Activated CD4-positive, alpha-beta T cell treated with anti-CD3 and anti-CD28 coated beads, Interleukin-2, amount 50 U/mL, for 24 hours (primary cell): Measurements from ENCODE around the gene ARRB2.
A peak's percentile ranks its signal among the peaks of the same experiment; 100 is the strongest.
"Not testable (repeated sequence)": the region's sequence is repeated elsewhere in the genome, so short reads cannot be mapped to it uniquely, and the experiment has no call there.

Experiments
- DNase-seq, 2 donors: peaks; one replicate each; pipeline ENCODE4 v3.0.0-alpha.2; 2020; ENCODE audit warnings: low read depth in 1 of 2, low spot score in 1 of 2

ARRB2 gene

GRCh38 chr17:4699401-4700056, 10.9 kb upstream of the ARRB2 start:
- DNase-seq, result not testable (repeated sequence)

GRCh38 chr17:4701116-4701515, 9.3 kb upstream of the ARRB2 start:
- DNase-seq, result no peak

GRCh38 chr17:4703330-4703691, 7.1 kb upstream of the ARRB2 start:
- DNase-seq, result no peak

- DNase-seq, result not testable (repeated sequence)
Observed at GRCh38 chr17:4704574-4704907, 5.9 kb upstream of the ARRB2 start.

DNA sequence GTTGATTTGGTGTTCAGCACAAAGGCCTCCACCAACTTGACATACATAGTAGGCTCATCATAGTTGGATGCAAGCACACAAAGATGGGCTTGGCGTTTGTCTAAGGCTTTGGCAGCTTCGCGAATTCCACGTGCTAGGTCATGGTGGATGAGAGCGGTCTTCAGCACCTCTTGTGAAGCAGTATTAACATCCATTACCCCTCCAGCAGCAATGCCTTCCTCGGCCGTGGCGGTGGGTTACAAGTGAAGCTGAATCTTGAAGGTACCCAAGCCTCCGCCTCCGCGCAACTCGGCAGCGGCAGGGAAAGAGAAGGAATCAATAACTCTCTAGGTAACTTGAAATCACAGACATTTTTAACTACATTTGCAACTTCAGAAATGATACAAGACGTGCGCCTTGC, 5.4 kb upstream of the ARRB2 start:
- DNase-seq, result no peak

GRCh38 chr17:4706121-4706520, 4.3 kb upstream of the ARRB2 start:
- DNase-seq, result no peak

GRCh38 chr17:4708436-4708835, 2.0 kb upstream of the ARRB2 start:
- DNase-seq, result peak in 1 of 2 donors; percentile 57

GRCh38 chr17:4710693-4711634, 532 bp downstream of the ARRB2 start:
- peak in 1 of 2 donors; percentile 32 for DNase-seq

- no peak for DNase-seq
Observed at GRCh38 chr17:4711661-4712181, 1.3 kb downstream of the ARRB2 start.

GRCh38 chr17:4712526-4712925, 2.1 kb downstream of the ARRB2 start:
- no peak for DNase-seq

DNA sequence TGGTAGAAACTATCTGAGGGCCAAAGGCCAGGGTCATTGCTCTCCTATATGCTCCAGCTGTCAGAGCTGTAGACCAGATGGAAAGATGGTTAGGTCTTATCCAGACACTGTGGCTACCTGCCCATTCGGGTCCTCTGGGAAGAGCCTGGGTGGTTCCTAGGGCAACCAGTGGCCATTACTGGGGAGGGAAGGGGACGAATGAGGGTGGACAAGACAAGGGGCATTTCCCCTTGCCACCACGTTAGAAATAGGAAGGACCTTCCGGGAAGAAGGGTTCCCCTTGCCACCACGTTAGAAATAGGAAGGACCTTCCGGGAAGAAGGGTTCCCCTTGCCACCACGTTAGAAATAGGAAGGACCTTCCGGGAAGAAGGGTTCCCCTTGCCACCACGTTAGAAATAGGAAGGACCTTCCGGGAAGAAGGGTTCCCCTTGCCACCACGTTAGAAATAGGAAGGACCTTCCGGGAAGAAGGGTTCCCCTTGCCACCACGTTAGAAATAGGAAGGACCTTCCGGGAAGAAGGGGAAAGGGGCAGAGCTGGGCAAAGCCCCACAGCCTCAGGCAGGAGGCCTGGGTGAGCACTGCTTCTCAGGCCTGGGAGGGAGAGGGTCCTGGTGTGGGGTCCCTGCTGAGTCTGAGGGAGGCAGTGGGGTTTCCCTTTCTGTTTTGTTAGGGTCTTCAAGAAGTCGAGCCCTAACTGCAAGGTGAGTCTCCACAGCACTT, 4.1 kb downstream of the ARRB2 start:
- DNase-seq, result not testable (repeated sequence)

DNA sequence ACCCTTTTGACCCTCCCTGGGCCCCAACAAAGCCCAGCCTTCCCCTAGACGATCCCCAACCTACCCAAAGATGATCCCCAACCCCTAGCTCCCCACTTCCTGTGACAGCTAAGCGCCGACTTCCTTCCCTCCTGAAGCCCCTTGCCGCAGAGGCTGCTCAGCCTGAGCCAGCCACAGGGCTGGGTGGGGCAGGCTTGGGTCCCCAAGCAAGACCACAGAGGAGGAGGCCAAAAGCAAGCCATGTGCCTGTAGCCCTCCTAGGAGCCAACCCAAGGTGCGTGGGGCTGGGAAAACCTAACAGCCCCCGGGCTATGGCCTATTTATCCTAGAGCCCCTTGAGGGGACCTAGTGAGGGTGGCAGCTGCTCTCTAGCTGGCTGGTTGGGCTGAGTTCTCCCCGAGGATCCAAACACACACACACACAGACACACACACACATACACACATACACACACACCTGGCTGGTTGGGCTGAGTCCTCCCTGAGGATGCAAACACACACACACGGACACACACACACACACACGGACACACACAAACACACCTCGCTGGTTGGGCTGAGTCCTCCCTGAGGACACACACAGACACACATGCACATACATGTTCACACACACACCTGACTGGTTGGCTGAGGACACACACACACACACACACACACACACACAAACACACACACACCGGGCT, 4.8 kb downstream of the ARRB2 start:
- no peak for DNase-seq

- DNase-seq, result no peak
Observed at GRCh38 chr17:4716081-4716480, 5.6 kb downstream of the ARRB2 start.

GRCh38 chr17:4717791-4718190, 7.4 kb downstream of the ARRB2 start:
- no peak for DNase-seq

GRCh38 chr17:4718276-4718675, 7.8 kb downstream of the ARRB2 start:
- no peak for DNase-seq

DNA sequence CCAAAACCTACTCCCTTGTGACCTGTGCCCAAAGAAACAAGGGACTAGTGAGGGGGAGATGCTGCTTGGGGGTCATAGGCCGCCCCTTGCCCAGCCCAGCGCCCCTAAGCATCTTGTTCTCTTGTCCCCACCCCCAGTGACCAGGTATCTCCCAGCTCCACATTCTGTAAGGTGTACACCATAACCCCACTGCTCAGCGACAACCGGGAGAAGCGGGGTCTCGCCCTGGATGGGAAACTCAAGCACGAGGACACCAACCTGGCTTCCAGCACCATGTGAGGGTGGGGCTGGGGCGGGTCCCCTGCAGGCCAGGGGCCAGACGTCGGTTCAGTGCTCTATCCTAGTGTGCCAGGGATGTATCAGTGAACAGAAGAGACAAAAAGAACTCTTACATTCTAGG, 8.7 kb downstream of the ARRB2 start:
- DNase-seq, result no peak

DNA sequence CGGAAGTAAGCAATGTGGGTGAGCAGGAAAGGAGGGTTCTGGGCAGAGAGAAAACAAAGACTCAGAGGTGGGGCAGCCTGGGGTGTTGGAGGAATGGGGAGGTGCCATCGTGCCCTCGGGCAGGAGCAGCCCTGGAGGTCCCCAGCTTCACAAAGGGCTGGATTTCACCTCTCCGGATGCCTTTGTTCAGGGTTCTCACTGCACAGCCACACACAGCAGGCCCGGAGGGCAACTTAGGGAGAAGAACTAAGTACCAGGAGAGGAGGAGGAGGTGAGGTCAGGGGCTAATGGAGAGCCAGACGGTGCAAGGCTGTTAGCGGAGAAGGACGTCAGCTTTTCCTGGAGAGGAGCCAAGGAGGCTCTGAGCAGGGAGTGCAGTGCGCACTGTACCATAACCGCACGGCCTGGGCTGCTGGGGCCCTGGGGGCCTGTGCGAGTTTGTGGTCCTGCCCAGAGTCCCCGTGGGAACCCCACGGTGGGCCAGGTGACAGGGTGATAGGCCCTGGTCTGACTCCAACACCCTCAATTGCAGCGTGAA, 9.3 kb downstream of the ARRB2 start:
- DNase-seq, result no peak

- DNase-seq, result no peak
Observed at GRCh38 chr17:4720787-4721186, 10.4 kb downstream of the ARRB2 start.

GRCh38 chr17:4721203-4722135, 11.0 kb downstream of the ARRB2 start:
- DNase-seq, result no peak
